GM18502 (cell line): ENCODE data around the gene SIK2.

Source experiments
- ATAC-seq: cut with Tn5 transposase; IDR thresholded peaks from one replicate; pipeline ENCODE4 v1.9.1; 2021; ENCODE audit warnings: mild to moderate bottlenecking; ENCODE audit not compliant: unreplicated experiment, poor library complexity

SIK2 gene

GRCh38 chr11:111601979-111602864 is at the start of gene SIK2:
Gene SIK2, plus strand, starts transcription at chr11:111602449. Its CDS starts 115 bp downstream, at chr11:111602564.
- peak; percentile 88 for ATAC-seq

GRCh38 chr11:111554532-111554931 is 47.7 kb upstream of the SIK2 start:
- ATAC-seq, result no peak

DNA sequence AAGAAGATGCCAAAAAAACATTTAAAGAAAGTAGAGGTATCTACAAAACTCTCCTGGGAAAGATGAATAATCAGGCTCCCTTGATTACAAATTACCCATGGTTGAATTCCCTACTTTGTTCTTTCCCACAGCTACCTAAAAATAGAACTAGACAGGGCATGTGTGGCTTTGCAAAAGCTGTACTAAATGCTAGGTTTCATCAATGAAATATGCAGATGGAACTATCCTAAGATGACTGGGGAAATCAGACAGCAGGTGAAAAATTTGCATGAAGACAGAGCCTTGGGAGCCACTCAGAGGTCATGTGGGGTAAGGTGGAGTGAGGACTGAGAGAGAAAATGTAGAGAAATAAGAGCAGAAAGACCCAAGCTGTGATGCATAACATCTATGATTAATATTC is 47.0 kb upstream of the SIK2 start:
- no peak for ATAC-seq

GRCh38 chr11:111557425-111558111 is 44.7 kb upstream of the SIK2 start:
- no peak for ATAC-seq

GRCh38 chr11:111559800-111560464 is 42.3 kb upstream of the SIK2 start:
- no peak for ATAC-seq

DNA sequence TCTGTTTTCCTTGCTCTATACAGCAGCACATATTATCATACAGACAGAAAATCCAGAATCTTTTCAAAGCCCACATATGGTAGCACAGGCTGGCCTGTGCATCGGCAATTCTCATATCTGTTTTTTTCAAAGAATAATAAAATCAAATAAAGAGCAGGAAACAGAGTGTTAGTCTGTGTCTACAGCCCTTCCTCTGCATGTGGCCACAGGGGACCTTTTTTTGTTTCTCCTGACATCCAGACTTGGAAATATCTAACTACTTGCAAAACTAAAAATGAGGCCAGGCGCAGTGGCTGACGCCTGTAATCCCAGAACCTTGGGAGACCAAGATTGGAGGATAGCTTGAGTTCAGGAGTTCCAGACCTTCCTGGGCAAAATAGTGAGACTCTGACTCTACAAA is 41.4 kb upstream of the SIK2 start:
- ATAC-seq, result no peak

DNA sequence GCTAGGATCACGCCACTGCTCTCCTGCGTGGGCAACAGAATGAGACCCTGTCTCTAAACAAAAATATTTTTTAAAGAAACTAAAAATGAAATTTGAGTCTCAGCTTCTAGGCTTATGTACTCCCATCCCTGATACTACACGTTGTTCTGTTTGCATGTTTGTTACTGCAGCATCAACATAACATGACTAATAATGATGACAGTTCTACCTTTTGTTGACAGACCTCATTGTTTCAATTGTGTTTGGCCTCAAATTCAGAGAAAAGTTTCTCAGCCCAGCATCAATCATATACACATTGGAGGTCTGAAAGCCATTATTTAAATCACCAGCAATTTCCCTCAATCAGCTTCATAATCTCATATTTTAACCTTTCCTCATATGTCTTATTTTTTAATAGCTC is 40.9 kb upstream of the SIK2 start:
- ATAC-seq, result no peak

DNA sequence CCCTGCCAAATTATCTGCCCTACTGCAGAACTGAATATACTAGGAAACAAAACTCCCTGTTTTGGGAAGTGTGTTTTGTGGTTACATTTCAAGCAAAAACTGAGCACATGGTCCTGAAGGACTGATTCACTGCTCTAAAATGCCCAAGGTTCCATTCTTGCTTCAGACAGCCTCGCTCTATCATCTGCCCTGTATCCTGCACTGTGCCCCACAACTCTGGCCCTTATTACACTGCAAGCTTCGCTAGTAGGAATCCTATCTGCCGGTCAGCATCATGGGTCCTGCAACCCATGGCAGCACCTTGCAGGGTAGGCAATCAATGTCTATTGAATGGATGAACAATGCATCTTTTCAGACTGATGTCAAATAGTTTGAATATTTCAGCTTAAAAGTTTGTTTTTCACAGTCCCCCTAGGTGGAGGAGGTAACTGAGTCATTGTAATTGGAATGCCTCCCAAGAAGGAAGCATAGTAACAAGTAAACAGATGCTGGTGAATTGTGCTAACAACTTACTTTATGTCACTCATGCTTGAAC is 40.4 kb upstream of the SIK2 start:
- no peak for ATAC-seq

DNA sequence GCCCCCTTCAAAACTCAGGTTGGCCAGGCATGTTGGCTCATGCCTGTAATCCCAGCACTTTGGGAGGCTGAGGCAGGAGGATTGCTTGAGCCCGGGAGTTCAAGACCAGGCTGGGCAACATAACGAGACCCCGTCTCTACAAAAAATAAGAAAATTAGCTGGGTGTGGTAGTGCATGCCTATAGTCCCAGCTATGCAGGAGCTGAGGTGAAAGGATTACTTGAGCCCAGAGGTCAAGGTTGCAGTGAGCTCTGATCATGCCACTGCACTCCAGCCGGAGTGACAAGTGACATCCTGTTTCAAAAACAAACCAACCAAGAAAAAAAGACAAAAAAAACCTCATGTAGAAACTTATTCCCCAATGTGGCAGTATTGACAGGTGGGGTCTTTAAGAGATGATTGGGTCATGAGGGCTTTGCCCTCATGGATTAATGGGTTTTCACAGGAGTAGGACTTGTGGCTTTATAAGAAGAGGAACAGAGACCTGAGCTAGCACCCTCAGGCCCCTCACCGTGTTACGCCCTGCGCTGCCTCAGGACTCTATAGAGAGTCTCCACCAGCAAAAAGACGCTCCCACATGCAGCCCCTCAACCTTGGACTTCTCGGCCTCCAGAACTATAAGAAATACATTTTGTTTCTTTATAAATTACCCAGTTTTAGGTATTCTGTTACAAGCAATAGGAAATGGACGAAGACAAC is 39.4 kb upstream of the SIK2 start:
- no peak for ATAC-seq

DNA sequence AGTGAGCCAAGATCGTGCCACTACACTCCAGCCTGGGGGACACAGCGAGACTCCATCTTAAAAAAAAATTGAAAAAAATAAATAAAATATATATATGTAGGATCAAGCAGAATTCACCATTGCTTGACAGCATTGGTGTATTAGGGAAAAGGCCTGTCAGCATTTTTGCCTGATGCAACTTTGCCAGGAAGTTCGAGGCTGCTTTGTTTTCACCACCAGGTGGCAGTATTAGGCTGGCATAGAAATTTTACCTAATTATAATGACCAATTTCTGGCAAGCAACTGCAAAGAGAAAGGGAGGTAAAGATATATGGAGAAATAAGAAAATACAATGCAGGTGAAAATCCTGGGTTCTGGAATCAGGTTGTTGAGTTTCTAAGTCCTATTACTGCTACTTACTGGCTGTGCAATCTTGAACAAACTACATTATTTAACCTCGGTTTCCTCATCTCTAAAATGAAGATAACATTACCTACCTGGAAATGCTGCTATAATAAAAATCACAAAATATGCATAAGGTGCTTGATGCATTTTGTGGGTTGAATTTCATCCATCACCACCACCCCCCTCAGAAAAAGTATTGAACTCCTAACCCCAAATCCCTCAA is 37.0 kb upstream of the SIK2 start:
- ATAC-seq, result no peak

GRCh38 chr11:111566324-111566723 is 35.9 kb upstream of the SIK2 start:
- ATAC-seq, result no peak

DNA sequence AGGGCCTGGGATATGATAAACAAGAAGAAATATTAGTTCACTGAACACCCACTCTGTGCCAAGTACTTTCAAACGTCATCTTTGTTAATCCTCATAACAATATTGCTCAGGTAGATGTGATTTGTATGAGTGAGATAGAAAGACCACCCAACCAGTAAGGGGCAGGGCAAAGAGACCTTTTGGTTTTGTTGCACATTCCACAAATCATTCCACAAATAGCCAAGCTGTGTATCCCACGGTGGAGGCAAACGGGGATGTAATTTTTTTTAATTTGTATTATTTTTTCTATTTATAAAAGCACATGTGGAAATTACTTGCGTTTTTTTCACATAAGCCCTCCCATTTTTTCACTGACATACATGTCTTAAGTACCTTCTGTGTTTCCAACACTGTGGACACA is 32.8 kb upstream of the SIK2 start:
- ATAC-seq, result no peak

DNA sequence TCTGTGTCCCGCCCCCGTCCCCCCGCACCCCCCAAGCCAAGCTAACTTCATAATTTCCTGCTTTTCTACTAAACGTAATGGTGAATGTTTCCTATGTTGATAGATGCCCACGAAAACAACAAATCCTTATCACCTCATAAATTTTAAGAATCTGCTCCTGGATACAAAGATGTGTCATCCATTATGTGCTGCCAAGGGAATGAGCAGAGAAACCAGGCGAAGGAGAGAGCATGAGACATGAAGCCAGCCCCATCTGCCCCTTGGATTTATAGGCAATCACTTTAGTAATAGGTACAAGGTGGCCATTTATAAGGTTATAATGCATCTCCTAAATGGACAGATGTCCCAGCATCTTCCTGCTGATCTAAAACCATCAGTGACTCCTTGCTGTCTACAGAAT is 31.5 kb upstream of the SIK2 start:
- no peak for ATAC-seq

- ATAC-seq, result no peak
Observed at GRCh38 chr11:111571829-111572501, 30.3 kb upstream of the SIK2 start.

GRCh38 chr11:111572581-111572980 is 29.7 kb upstream of the SIK2 start:
- ATAC-seq, result no peak

- ATAC-seq, result no peak
Observed at GRCh38 chr11:111573821-111574249, 28.4 kb upstream of the SIK2 start.

- ATAC-seq, result no peak
Observed at GRCh38 chr11:111574373-111575225, 27.6 kb upstream of the SIK2 start.

- ATAC-seq, result no peak
Observed at GRCh38 chr11:111575740-111576139, 26.5 kb upstream of the SIK2 start.
